ENCODE measurements around the gene TVP23C. TPM values are rescaled to one million over a fixed set of nuclear protein-coding genes. Genes with fewer than 3 reads are reported as not detected.
A peak's percentile ranks its signal among the peaks of the same experiment; 100 is the strongest.

TVP23C gene
- total and polyA plus RNA-seq, 2 experiments from 2014 or later = 10.4 to 31.7 TPM

- 0 out of 2 replicates have a peak, but pooled peaks cover under 1% of the 10 kb centered on the region for H3F3A ChIP-seq (replicated peaks; ENCODE audit: low read depth)
- H3K79me2 ChIP-seq (replicated peaks; ENCODE audit: insufficient read depth) = no peaks in the 10 kb centered on the region; the same call in 1 of the 2 replicates
- peak; percentile 63 for ATAC-seq
- peaks cover 21% of the 10 kb centered on the region for H3K4me1 Mint-ChIP-seq
- H3K27ac ChIP-seq (ENCODE audit: low read depth) = no peak overlapping the region
- no peak overlapping the region for H3K4me3 Mint-ChIP-seq
- no peak overlapping the region for H3K4me3 ChIP-seq
- peaks cover 30% of the 10 kb centered on the region for H3K36me3 Mint-ChIP-seq (ENCODE audit: low read depth)
- H3K27ac Mint-ChIP-seq = no peak overlapping the region
- H3K4me1 ChIP-seq (ENCODE audit: insufficient read depth) = peaks cover 6% of the 10 kb centered on the region
- peaks cover 6% of the 10 kb centered on the region; the same call in 1 of the 2 replicates for H3K36me3 ChIP-seq (ENCODE audit: insufficient read depth)
- TF ChIP-seq JUNB (IDR thresholded peaks at IDR 0.05; ENCODE audit: unreplicated experiment) = no peak
- TF ChIP-seq ZNF462 (CRISPR knock-in tag; IDR thresholded peaks at IDR 0.05) = no peak
- no peak for TF ChIP-seq ZNF331 (CRISPR knock-in tag; IDR thresholded peaks at IDR 0.05; ENCODE audit: low read depth)
- TF ChIP-seq ETS1 (IDR thresholded peaks at IDR 0.05) = no peak
- TF ChIP-seq CTCF (conservative IDR thresholded peaks at IDR 0.05; ENCODE audit: low read depth in 2 of 2) = no peak
- TF ChIP-seq REST (IDR thresholded peaks at IDR 0.05; ENCODE audit: unreplicated experiment) = no peak
- no peak for TF ChIP-seq CREB1 (CRISPR knock-in tag; IDR thresholded peaks at IDR 0.05; ENCODE audit: low read depth)
- no peak for TF ChIP-seq EZH2 (IDR thresholded peaks at IDR 0.05; ENCODE audit: low read depth, unreplicated experiment)
- TF ChIP-seq STAT1 (IDR thresholded peaks at IDR 0.05; ENCODE audit: unreplicated experiment) = no peak
- no peak for TF ChIP-seq NANOG (IDR thresholded peaks at IDR 0.05; ENCODE audit: borderline replicate concordance)
- TF ChIP-seq ZNF114 (CRISPR knock-in tag; IDR thresholded peaks at IDR 0.05) = no peak
- no peak for TF ChIP-seq EZH2phosphoT487 (IDR thresholded peaks at IDR 0.05; ENCODE audit: unreplicated experiment)
- no peak for TF ChIP-seq POLR2AphosphoS5 (IDR thresholded peaks at IDR 0.05; ENCODE audit: low read depth)
- H4K20me1 ChIP-seq (replicated peaks; ENCODE audit: insufficient read depth) = no peaks in the 10 kb centered on the region
- H3K9me3 Mint-ChIP-seq = 0 out of 3 replicates have a peak, but pooled peaks cover 1% of the 10 kb centered on the region
- DNase-seq (ENCODE audit: low spot score) = peak; percentile 56
- H2AFZ ChIP-seq = no peak overlapping the region
- H3K9me2 ChIP-seq (ENCODE audit: insufficient read depth) = no peaks in the 10 kb centered on the region
- no peaks in the 10 kb centered on the region for H3K27me3 ChIP-seq (ENCODE audit: insufficient read depth)
- H3K27me3 Mint-ChIP-seq (ENCODE audit: insufficient read depth, low read depth, poor library complexity) = peaks cover 13% of the 10 kb centered on the region
- no peak overlapping the region for H3K4me2 ChIP-seq
These were observed 78.2 kb downstream of the TVP23C start for GRCh38 chr17:15485045-15485444.
